ENCODE results near the gene EHMT1.

- TF ChIP-seq, protein P1, sequence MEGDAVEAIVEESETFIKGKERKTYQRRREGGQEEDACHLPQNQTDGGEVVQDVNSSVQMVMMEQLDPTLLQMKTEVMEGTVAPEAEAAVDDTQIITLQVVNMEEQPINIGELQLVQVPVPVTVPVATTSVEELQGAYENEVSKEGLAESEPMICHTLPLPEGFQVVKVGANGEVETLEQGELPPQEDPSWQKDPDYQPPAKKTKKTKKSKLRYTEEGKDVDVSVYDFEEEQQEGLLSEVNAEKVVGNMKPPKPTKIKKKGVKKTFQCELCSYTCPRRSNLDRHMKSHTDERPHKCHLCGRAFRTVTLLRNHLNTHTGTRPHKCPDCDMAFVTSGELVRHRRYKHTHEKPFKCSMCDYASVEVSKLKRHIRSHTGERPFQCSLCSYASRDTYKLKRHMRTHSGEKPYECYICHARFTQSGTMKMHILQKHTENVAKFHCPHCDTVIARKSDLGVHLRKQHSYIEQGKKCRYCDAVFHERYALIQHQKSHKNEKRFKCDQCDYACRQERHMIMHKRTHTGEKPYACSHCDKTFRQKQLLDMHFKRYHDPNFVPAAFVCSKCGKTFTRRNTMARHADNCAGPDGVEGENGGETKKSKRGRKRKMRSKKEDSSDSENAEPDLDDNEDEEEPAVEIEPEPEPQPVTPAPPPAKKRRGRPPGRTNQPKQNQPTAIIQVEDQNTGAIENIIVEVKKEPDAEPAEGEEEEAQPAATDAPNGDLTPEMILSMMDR (conservative IDR thresholded peaks at IDR 0.05; ENCODE audit: low read length) = no peak
- TF ChIP-seq EZH2phosphoT487 (IDR thresholded peaks at IDR 0.05; ENCODE audit: borderline replicate concordance) = no peak
These were observed 189.2 kb downstream of the EHMT1 start for GRCh38 chr9:137807721-137808703.

Measured in Loucy (cell line).